GM18526 (cell line): ENCODE measurements around the gene RPS10.

Experiments used
- POLR2A ChIP-seq: IDR thresholded peaks from 3 replicates; pipeline ENCODE4 v1.6.1; 2011; ENCODE audit not compliant: insufficient read length; ENCODE audit errors: extremely low read depth

Gene RPS10

GRCh38 chr6:34425498-34426410 is at the start of gene RPS10:
TSS of gene RPS10 (minus strand) at chr6:34426069. CDS start at chr6:34425221, 848 bp downstream.
- TF ChIP-seq POLR2A: peak; percentile 95

GRCh38 chr6:34475238-34475682 is 49.4 kb upstream of the RPS10 start:
- TF ChIP-seq POLR2A: no peak

GRCh38 chr6:34474754-34475153 is 48.9 kb upstream of the RPS10 start:
- TF ChIP-seq POLR2A: no peak

GRCh38 chr6:34473967-34474366 is 48.1 kb upstream of the RPS10 start:
- no peak for TF ChIP-seq POLR2A

- no peak for TF ChIP-seq POLR2A
Observed at GRCh38 chr6:34472425-34472824, 46.6 kb upstream of the RPS10 start.

- no peak for TF ChIP-seq POLR2A
Observed at GRCh38 chr6:34469499-34469898, 43.6 kb upstream of the RPS10 start.

GRCh38 chr6:34468378-34468892 is 42.6 kb upstream of the RPS10 start:
- TF ChIP-seq POLR2A: no peak

- TF ChIP-seq POLR2A: no peak
Observed at GRCh38 chr6:34466242-34467185, 40.6 kb upstream of the RPS10 start.

- no peak for TF ChIP-seq POLR2A
Observed at GRCh38 chr6:34465531-34466241, 39.8 kb upstream of the RPS10 start, which contains the start of gene PACSIN1. TSS of gene PACSIN1 (plus strand) at chr6:34466076. CDS start at chr6:34526306, 60,230 bp downstream.

- no peak for TF ChIP-seq POLR2A
Observed at GRCh38 chr6:34463849-34464248, 38.0 kb upstream of the RPS10 start.

GRCh38 chr6:34463299-34463698 is 37.4 kb upstream of the RPS10 start:
- TF ChIP-seq POLR2A: no peak

- TF ChIP-seq POLR2A: no peak
Observed at GRCh38 chr6:34462551-34462971, 36.7 kb upstream of the RPS10 start.

GRCh38 chr6:34462010-34462409 is 36.1 kb upstream of the RPS10 start:
- TF ChIP-seq POLR2A: no peak

GRCh38 chr6:34460796-34461507 is 35.1 kb upstream of the RPS10 start:
- no peak for TF ChIP-seq POLR2A
